Activated CD8-positive, alpha-beta T cell treated with anti-CD3 and anti-CD28 coated beads for 36 hours (primary cell): Measurements from ENCODE around the gene HOXD11. TPM values are rescaled to one million over a fixed set of nuclear protein-coding genes. Genes with fewer than 3 reads are reported as not detected.

Experiments used
- ATAC-seq: fragments of 200-7000 bp; cut with Tn5 transposase; one replicate; pipeline ENCODE4 v1.10.0; 2021; ENCODE audit warnings: mild to moderate bottlenecking, moderate library complexity
- CTCF ChIA-PET: fragments of 350-600 bp; sonication (Branson Sonifier 250); formaldehyde crosslinking; loops from one replicate; lab custom pipeline; 2021; ENCODE audit warnings: antibody characterized with exemption; lab: Charles Lee
- POLR2A ChIA-PET: fragments of 350-600 bp; sonication (Branson Sonifier 250); formaldehyde crosslinking; loops from one replicate; lab custom pipeline; 2021; ENCODE audit warnings: antibody characterized with exemption; lab: Charles Lee
- DNase-seq: peaks from one replicate; pipeline ENCODE4 v3.0.0-alpha.2; 2020
- H3K27ac Mint-ChIP-seq: one replicate; pipeline ENCODE4 v1.8.0; 2021; ENCODE audit warnings: mild to moderate bottlenecking, mixed read lengths
- H3K27me3 Mint-ChIP-seq: one replicate; pipeline ENCODE4 v1.8.0; 2021; ENCODE audit warnings: mixed read lengths
- H3K36me3 Mint-ChIP-seq: one replicate; pipeline ENCODE4 v1.8.0; 2021; ENCODE audit warnings: low read depth, mixed read lengths
- H3K4me1 Mint-ChIP-seq: one replicate; pipeline ENCODE4 v1.8.0; 2021; ENCODE audit warnings: low read depth, mixed read lengths
- H3K4me3 Mint-ChIP-seq: one replicate; pipeline ENCODE4 v1.8.0; 2021; ENCODE audit warnings: mild to moderate bottlenecking, moderate library complexity, mixed read lengths
- H3K9me3 Mint-ChIP-seq: one replicate; pipeline ENCODE4 v1.8.0; 2021; ENCODE audit warnings: mixed read lengths
- intact Hi-C: fragments of 100-400 bp; cut with micrococcal nuclease; formaldehyde crosslinking; loops from one replicate; pipeline ENCODE4 v1.10.0; 2022
- total RNA-seq, 2 experiments: library from RNA; stranded (reverse); gene quantifications; one replicate each; pipeline ENCODE4 v1.2.3, GENCODE V29; 2021
- TF ChIP-seq, protein P1 (sequence below): fragments of 200-600 bp; IDR thresholded peaks from one replicate; pipeline ENCODE4 v1.8.0; 2022; ENCODE audit warnings: antibody characterized with exemption, mild to moderate bottlenecking

HOXD11 gene
- total RNA-seq, 2 experiments from 2014 or later = not detected

- H3K27me3 Mint-ChIP-seq = peaks cover 83% of the 10 kb centered on the region
- TF ChIP-seq, protein P1, sequence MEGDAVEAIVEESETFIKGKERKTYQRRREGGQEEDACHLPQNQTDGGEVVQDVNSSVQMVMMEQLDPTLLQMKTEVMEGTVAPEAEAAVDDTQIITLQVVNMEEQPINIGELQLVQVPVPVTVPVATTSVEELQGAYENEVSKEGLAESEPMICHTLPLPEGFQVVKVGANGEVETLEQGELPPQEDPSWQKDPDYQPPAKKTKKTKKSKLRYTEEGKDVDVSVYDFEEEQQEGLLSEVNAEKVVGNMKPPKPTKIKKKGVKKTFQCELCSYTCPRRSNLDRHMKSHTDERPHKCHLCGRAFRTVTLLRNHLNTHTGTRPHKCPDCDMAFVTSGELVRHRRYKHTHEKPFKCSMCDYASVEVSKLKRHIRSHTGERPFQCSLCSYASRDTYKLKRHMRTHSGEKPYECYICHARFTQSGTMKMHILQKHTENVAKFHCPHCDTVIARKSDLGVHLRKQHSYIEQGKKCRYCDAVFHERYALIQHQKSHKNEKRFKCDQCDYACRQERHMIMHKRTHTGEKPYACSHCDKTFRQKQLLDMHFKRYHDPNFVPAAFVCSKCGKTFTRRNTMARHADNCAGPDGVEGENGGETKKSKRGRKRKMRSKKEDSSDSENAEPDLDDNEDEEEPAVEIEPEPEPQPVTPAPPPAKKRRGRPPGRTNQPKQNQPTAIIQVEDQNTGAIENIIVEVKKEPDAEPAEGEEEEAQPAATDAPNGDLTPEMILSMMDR = no peak
- ChIA-PET POLR2A (no interaction called here), CTCF (no interaction called here)
- intact Hi-C loops = no loop called here
- H3K27ac Mint-ChIP-seq = no peak overlapping the region
- H3K9me3 Mint-ChIP-seq = peaks cover 2% of the 10 kb centered on the region
- H3K36me3 Mint-ChIP-seq = peaks cover 3% of the 10 kb centered on the region
- no peak overlapping the region for H3K4me3 Mint-ChIP-seq
- DNase-seq = no peak
- H3K4me1 Mint-ChIP-seq = peaks cover 26% of the 10 kb centered on the region
- no peak for ATAC-seq
Observed at GRCh38 chr2:176107731-176108181, 676 bp downstream of the HOXD11 start.

DNA sequence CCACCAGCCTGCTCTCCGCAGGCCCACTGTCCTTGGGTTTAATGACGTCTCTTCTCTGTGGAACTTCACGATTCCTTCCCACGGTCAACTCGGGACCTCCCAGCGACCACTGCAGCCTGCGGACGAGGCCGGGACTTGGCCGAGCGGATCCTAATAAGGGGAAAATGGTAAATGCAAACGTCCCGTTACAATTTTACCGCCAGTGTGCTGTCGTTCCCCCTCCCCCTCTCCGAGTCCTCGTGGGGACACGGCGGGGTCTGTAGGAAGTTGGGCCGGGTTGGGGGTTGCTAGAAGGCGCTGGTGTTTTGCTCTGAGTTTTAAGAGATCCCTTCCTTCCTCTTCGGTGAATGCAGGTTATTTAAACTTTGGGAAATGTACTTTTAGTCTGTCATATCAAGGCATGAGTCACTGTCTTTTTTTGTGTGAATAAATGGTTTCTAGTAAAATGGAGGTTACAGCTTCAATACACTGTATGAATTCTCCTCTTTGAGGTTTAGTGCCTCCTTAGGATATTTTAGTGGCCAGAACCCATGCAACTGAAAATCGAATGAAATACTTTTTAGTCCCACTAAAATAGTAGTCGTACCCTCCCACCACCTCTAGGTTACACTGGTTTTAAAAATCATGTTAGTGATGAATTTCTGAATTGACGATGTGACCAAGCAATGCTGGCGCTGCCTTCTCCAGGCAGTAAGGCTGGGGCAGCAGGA lies 2.3 kb downstream of the HOXD11 start:
- peaks cover 2% of the 10 kb centered on the region for H3K9me3 Mint-ChIP-seq
- peaks cover 86% of the 10 kb centered on the region for H3K27me3 Mint-ChIP-seq
- H3K27ac Mint-ChIP-seq = no peak overlapping the region
- peaks cover 22% of the 10 kb centered on the region for H3K4me1 Mint-ChIP-seq
- H3K36me3 Mint-ChIP-seq = peaks cover 3% of the 10 kb centered on the region
- POLR2A ChIA-PET = no interaction called here
- intact Hi-C loops = no loop called here
- no peak overlapping the region for H3K4me3 Mint-ChIP-seq
- ATAC-seq (no peak), DNase-seq (no peak)
- TF ChIP-seq, protein P1 = no peak
- CTCF ChIA-PET = interaction anchor here (0.6 to 2.9 kb wide), 5 partner anchors 12 to 445 kb away, joined by 3 to 28 read pairs (median 6); no protein-coding TSS in a partner anchor

- no peak overlapping the region for H3K27ac Mint-ChIP-seq
- POLR2A ChIA-PET = no interaction called here
Observed at GRCh38 chr2:176109946-176110345, 2.9 kb downstream of the HOXD11 start.

DNA sequence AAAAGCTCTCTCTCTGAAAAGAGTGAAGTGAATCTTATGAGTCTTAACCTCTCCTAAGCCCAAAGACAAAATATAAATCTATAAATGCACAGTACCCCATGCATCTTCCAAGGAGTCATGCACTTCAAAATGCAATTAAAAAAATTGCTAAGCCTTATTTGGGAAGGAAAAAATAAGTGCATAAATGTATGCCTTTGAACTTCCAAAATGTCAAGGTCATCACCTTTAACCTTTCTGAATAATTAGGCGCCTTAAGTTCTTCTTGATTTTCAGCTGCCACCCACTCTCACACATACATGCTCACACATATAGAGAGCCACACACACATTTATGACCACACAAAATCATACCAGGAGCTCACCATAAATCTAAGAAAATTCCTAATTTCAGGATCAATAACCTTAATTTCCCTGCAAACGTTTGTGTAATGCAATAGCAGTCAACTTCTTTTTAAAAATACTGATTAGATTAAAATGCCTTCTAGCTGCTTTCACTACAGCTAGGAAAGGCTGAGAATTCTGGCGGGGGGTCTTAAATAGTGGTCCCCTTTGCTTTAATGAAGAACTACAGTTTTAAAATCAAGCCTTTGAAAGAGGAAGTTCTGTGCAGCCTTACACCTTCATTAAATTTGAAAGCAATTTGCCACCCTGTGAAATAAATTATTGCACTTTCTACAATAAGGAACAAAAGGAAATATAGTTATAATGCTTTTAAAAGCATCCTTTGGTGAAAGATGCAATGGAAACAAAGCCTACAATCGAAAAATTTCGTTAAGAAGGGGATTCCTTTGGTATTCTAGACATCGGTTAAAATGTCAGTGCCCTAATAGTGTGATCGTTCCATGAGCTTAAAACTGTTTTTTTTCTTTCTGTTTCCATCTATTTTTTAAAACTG lies 3.6 kb downstream of the HOXD11 start:
- ATAC-seq = no peak
- Mint-ChIP-seq H3K36me3 (peaks cover 3% of the 10 kb centered on the region), H3K4me1 (peaks cover 16% of the 10 kb centered on the region), H3K27ac (no peak overlapping the region), H3K27me3 (peaks cover 82% of the 10 kb centered on the region), H3K4me3 (no peak overlapping the region), H3K9me3 (peaks cover 2% of the 10 kb centered on the region)
- ChIA-PET CTCF (interaction anchor here (0.6 to 2.9 kb wide), 18 partner anchors 9 to 544 kb away, joined by 3 to 28 read pairs (median 5); no protein-coding TSS in a partner anchor), POLR2A (no interaction called here)
- intact Hi-C loops = no loop called here
- TF ChIP-seq, protein P1 = no peak
- DNase-seq = no peak

More at GRCh38 chr2:176109946-176110345, 2.9 kb downstream of the HOXD11 start:
- H3K4me1 Mint-ChIP-seq = peaks cover 19% of the 10 kb centered on the region
- peaks cover 3% of the 10 kb centered on the region for H3K36me3 Mint-ChIP-seq
- peaks cover 86% of the 10 kb centered on the region for H3K27me3 Mint-ChIP-seq
- CTCF ChIA-PET = interaction anchor here (1.0 to 2.9 kb wide), 13 partner anchors 8 to 444 kb away, joined by 3 to 28 read pairs (median 6); no protein-coding TSS in a partner anchor
- DNase-seq (no peak), ATAC-seq (no peak)
- no peak overlapping the region for H3K4me3 Mint-ChIP-seq
- TF ChIP-seq, protein P1 = no peak
- intact Hi-C loops = no loop called here
- H3K9me3 Mint-ChIP-seq = peaks cover 2% of the 10 kb centered on the region
